K562 (cell line): Measurements from ENCODE around the gene OARD1. TPM values are rescaled to one million over a fixed set of nuclear protein-coding genes. Genes with fewer than 3 reads are reported as not detected.

Source experiments
- ARHGAP35 ChIP-seq: fragments of 450-650 bp; IDR thresholded peaks from 2 replicates; pipeline ENCODE4 v1.6.1; 2018; ENCODE audit not compliant: partially characterized antibody
- ATF2 ChIP-seq: sonication (generic); formaldehyde crosslinking; IDR thresholded peaks from 2 replicates; pipeline ENCODE4 v1.8.1; 2022; ENCODE audit warnings: missing genetic modification reagents
- ATF7 ChIP-seq: fragments of 450-650 bp; IDR thresholded peaks from 2 replicates; pipeline ENCODE4 v1.7.1; 2014; ENCODE audit warnings: mild to moderate bottlenecking, moderate library complexity
- BCL6 ChIP-seq: fragments of 250-450 bp; sonication (Bioruptor Pico); IDR thresholded peaks from 2 replicates; pipeline ENCODE4 v1.4.0; 2020
- CREB1 ChIP-seq, 2 experiments: sonication (generic) in 1 of 2; formaldehyde crosslinking in 1 of 2; IDR thresholded peaks; 2 replicates each; pipeline versions ENCODE4 v1.6.1 to v1.8.0; 2012 to 2022; ENCODE audit warnings: inconsistent platforms in 1 of 2, mild to moderate bottlenecking in 1 of 2, missing genetic modification reagents in 1 of 2, moderate library complexity in 1 of 2
- HES1 ChIP-seq: fragments of 450-650 bp; IDR thresholded peaks from 2 replicates; pipeline ENCODE4 v1.6.1; 2016; ENCODE audit warnings: low read depth, mild to moderate bottlenecking, moderate library complexity
- HSF4 ChIP-seq: fragments of 250-450 bp; sonication (Bioruptor Pico); IDR thresholded peaks from 2 replicates; pipeline ENCODE4 v2.1.2; 2022; ENCODE audit warnings: mild to moderate bottlenecking, moderate library complexity, borderline replicate concordance
- ILF3 ChIP-seq: fragments of 450-650 bp; IDR thresholded peaks from 2 replicates; pipeline ENCODE4 v1.6.1; 2018; ENCODE audit warnings: antibody characterized with exemption, mild to moderate bottlenecking, moderate library complexity, borderline replicate concordance
- KLF16 ChIP-seq: IDR thresholded peaks from 2 replicates; pipeline ENCODE4 v1.6.1; 2016; ENCODE audit warnings: antibody characterized with exemption
- LEF1 ChIP-seq: fragments of 450-650 bp; IDR thresholded peaks from 2 replicates; pipeline ENCODE4 v1.6.1; 2016; ENCODE audit warnings: mild to moderate bottlenecking
- RB1 ChIP-seq: fragments of 450-650 bp; IDR thresholded peaks from 2 replicates; pipeline ENCODE4 v1.6.1; 2017; ENCODE audit warnings: low read depth, mild to moderate bottlenecking
- RUNX1 ChIP-seq: sonication (generic); IDR thresholded peaks from 2 replicates; pipeline ENCODE4 v1.6.1; 2016; ENCODE audit warnings: antibody characterized with exemption, low read depth
- SREBF2 ChIP-seq: sonication (generic); formaldehyde crosslinking; IDR thresholded peaks from 2 replicates; pipeline ENCODE4 v1.4.0; 2020; ENCODE audit warnings: mild to moderate bottlenecking, missing genetic modification reagents
- TAL1 ChIP-seq: fragments of 450-650 bp; IDR thresholded peaks from 2 replicates; pipeline ENCODE4 v1.6.1; 2016; ENCODE audit warnings: mild to moderate bottlenecking
- THRAP3 ChIP-seq: fragments of 450-650 bp; IDR thresholded peaks from 2 replicates; pipeline ENCODE4 v1.6.1; 2016; ENCODE audit warnings: mild to moderate bottlenecking, inconsistent platforms, borderline replicate concordance
- XRCC5 ChIP-seq: fragments of 200-400 bp; formaldehyde crosslinking; IDR thresholded peaks from 2 replicates; pipeline ENCODE4 v1.6.1; 2017; ENCODE audit warnings: low read depth, mild to moderate bottlenecking, low read length
- ZNF436 ChIP-seq: fragments of 250-450, 450-650 bp; sonication (Bioruptor Pico); formaldehyde crosslinking; IDR thresholded peaks from 2 replicates; pipeline ENCODE4 v1.7.0; 2020; ENCODE audit warnings: mild to moderate bottlenecking
- ZNF639 ChIP-seq, 2 experiments: fragments of 200-800 bp in 1 of 2; sonication (Bioruptor generic) in 1 of 2; sonication (generic) in 1 of 2; formaldehyde crosslinking in 1 of 2; IDR thresholded peaks in 1 of 2; conservative IDR thresholded peaks in 1 of 2; 2 replicates each; pipeline versions ENCODE4 v1.5.0 to v1.6.1; 2016 to 2020; ENCODE audit warnings: missing compliant biosample characterization in 1 of 2, missing genetic modification characterization in 1 of 2, missing genetic modification reagents in 1 of 2
- ZNF778 ChIP-seq: fragments of 450-650 bp; formaldehyde crosslinking; IDR thresholded peaks from 2 replicates; pipeline ENCODE4 v1.4.0; 2020; ENCODE audit warnings: mild to moderate bottlenecking, moderate library complexity
- polyA plus RNA-seq, 8 experiments: library from polyadenylated mRNA; depleted of rRNA in 4 of 8; stranded (reverse) in 5 of 8; unstranded in 3 of 8; fragments of >200 nt; fragmentation: Nextera tagmentation in 2 of 8; fragmentation: Illumina TruSeq in 1 of 8; extraction: Ambion mirVana in 2 of 8; extraction: Trizol in 1 of 8; gene quantifications; 2 replicates each; pipeline versions ENCODE4 v1.2.1 to v1.2.3, GENCODE V29; 2011 to 2014; ENCODE audit warnings: inconsistent platforms in 1 of 8, missing spikeins in 1 of 8
- total RNA-seq, 7 experiments: library from RNA; depleted of rRNA in 6 of 7; stranded (reverse); fragments of >200 nt in 6 of 7; fragmentation: Illumina TruSeq in 2 of 7; extraction: Trizol in 2 of 7; gene quantifications; 2 replicates each; pipeline versions ENCODE4 v1.2.1 to v1.2.3, GENCODE V29; 2011 to 2021; ENCODE audit warnings: low replicate concordance in 1 of 7
- TF ChIP-seq, protein P1 (sequence below): fragments of 450-650 bp; IDR thresholded peaks from one replicate; pipeline ENCODE4 v1.6.1; 2018; ENCODE audit warnings: mild to moderate bottlenecking, moderate library complexity; ENCODE audit not compliant: partially characterized antibody
- TF ChIP-seq, protein P2 (sequence below): fragments of 250-450 bp; sonication (Bioruptor Pico); IDR thresholded peaks from 2 replicates; pipeline ENCODE4 v1.9.0; 2021; ENCODE audit warnings: mild to moderate bottlenecking, inconsistent platforms

OARD1 gene
- total and polyA plus RNA-seq, 9 of the 15 experiments (the other 6 are each of a cell fraction or from before 2014, with no cell fraction given) = 43.4 to 88.3 (median 61.1) TPM

DNA sequence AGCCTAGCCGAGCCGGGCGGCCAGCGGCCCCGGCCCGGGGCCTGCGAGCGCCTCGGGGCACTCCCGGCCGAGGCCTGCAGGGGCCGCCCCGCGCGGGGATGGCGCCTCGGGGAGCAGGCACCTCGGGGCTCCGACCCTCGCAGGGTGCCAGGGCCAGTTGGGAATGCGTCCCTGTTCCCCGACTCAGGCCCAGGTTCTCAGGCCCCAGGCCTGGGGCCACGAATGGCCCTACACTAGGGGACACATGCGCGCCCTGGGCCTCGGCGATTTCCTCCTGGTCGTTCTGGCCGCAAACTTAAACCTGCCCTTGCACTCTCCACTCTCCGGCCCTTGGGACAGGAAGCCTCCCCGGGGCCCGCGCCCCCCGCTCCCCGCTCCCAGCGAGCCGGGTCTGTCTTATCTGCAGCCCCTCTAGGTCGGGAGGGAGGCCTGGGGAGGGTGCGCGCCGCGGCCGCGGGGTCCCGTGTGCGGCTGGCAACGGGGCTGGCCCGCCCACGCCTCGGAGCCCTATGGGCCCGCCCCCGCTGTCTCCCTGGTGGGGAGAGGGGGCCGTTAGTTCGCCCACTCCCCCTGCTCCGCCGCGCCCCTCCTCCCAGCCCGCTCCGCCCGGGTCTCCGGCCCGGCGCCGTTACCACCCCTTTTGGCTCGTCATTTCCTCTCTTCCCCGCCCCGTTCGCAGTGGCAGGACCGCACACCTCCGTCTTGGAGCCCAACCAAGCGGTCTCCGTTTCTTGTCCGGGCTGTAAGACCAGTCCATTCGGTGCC is 1.2 kb upstream of the OARD1 start (continued):
- TF ChIP-seq HES1 (no peak), HSF4 (no peak), KLF16 (no peak), LEF1 (0 out of 2 replicates have a peak, but pooled peaks have one; percentile 10), ZNF436 (0 out of 2 replicates have a peak, but pooled peaks have one; percentile 27), TAL1 (no peak), ZNF778 (CRISPR knock-in tag) (no peak), CREB1 (IDR thresholded peaks at IDR 0.05) (peak; percentile 74), CREB1 (CRISPR knock-in tag; IDR thresholded peaks at IDR 0.05) (peak; percentile 67), XRCC5 (no peak), BCL6 (no peak), THRAP3 (no peak), SREBF2 (no peak), ILF3 (peak; percentile 22; the same call in 1 of the 2 replicates), RB1 (peak; percentile 75; the same call in 1 of the 2 replicates), ATF2 (CRISPR knock-in tag) (no peak), ZNF639 (CRISPR knock-in tag; conservative IDR thresholded peaks at IDR 0.05 in 1 of 2, IDR thresholded peaks at IDR 0.05 in 1 of 2) (peak in 1 of 2 experiments; percentile 91; a peak in 2 of 4 replicates), RUNX1 (no peak), ARHGAP35 (no peak), ATF7 (peak; percentile 9; the same call in 1 of the 2 replicates)
- TF ChIP-seq, protein P1, sequence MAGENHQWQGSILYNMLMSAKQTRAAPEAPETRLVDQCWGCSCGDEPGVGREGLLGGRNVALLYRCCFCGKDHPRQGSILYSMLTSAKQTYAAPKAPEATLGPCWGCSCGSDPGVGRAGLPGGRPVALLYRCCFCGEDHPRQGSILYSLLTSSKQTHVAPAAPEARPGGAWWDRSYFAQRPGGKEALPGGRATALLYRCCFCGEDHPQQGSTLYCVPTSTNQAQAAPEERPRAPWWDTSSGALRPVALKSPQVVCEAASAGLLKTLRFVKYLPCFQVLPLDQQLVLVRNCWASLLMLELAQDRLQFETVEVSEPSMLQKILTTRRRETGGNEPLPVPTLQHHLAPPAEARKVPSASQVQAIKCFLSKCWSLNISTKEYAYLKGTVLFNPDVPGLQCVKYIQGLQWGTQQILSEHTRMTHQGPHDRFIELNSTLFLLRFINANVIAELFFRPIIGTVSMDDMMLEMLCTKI = no peak
- TF ChIP-seq, protein P2, sequence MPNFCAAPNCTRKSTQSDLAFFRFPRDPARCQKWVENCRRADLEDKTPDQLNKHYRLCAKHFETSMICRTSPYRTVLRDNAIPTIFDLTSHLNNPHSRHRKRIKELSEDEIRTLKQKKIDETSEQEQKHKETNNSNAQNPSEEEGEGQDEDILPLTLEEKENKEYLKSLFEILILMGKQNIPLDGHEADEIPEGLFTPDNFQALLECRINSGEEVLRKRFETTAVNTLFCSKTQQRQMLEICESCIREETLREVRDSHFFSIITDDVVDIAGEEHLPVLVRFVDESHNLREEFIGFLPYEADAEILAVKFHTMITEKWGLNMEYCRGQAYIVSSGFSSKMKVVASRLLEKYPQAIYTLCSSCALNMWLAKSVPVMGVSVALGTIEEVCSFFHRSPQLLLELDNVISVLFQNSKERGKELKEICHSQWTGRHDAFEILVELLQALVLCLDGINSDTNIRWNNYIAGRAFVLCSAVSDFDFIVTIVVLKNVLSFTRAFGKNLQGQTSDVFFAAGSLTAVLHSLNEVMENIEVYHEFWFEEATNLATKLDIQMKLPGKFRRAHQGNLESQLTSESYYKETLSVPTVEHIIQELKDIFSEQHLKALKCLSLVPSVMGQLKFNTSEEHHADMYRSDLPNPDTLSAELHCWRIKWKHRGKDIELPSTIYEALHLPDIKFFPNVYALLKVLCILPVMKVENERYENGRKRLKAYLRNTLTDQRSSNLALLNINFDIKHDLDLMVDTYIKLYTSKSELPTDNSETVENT (CRISPR knock-in tag) = peak; percentile 38
